GM08714 (cell line): ENCODE data around the gene SMCO3.
"Not testable (repeated sequence)": the region's sequence is repeated elsewhere in the genome, so short reads cannot be mapped to it uniquely, and the experiment has no call there.

Experiments
- H3K4me3 ChIP-seq: fragments of 200-500 bp; sonication (Bioruptor generic); 2 replicates; pipeline ENCODE4 v1.5.1; 2014; ENCODE audit warnings: mild to moderate bottlenecking, low read length, inconsistent platforms
- ZNF274 ChIP-seq: IDR thresholded peaks from 2 replicates; pipeline ENCODE4 v1.6.1; 2012; ENCODE audit warnings: mild to moderate bottlenecking, low read depth, low read length

SMCO3 gene

GRCh38 chr12:14774074-14774905 is 39.7 kb downstream of the SMCO3 start:
- TF ChIP-seq ZNF274: no peak
- H3K4me3 ChIP-seq: peak overlapping the region; percentile 69

GRCh38 chr12:14773685-14774073 is 40.3 kb downstream of the SMCO3 start:
- TF ChIP-seq ZNF274: no peak
- peak overlapping the region; percentile 69 for H3K4me3 ChIP-seq

GRCh38 chr12:14772946-14773345 is 41.0 kb downstream of the SMCO3 start:
- no peak overlapping the region for H3K4me3 ChIP-seq

GRCh38 chr12:14771651-14772137 is 42.3 kb downstream of the SMCO3 start:
- TF ChIP-seq ZNF274: no peak
- no peak overlapping the region for H3K4me3 ChIP-seq

More at GRCh38 chr12:14772946-14773345, 41.0 kb downstream of the SMCO3 start:
- no peak for TF ChIP-seq ZNF274

- no peak for TF ChIP-seq ZNF274
- H3K4me3 ChIP-seq: peak overlapping the region; percentile 87
These were observed 43.2 kb downstream of the SMCO3 start for GRCh38 chr12:14770496-14771461.

- no peak for TF ChIP-seq ZNF274
- peak overlapping the region; percentile 87 for H3K4me3 ChIP-seq
These were observed 44.0 kb downstream of the SMCO3 start for GRCh38 chr12:14769969-14770495.

- peak overlapping the region; percentile 87 for H3K4me3 ChIP-seq
- TF ChIP-seq ZNF274: no peak
These were observed 44.5 kb downstream of the SMCO3 start for GRCh38 chr12:14769466-14769968.

GRCh38 chr12:14768823-14769405 is 45.1 kb downstream of the SMCO3 start:
- no peak for TF ChIP-seq ZNF274
- peak overlapping the region; percentile 87 for H3K4me3 ChIP-seq

- no peak overlapping the region for H3K4me3 ChIP-seq
- TF ChIP-seq ZNF274: no peak
These were observed 46.4 kb downstream of the SMCO3 start for GRCh38 chr12:14767617-14768016.

- H3K4me3 ChIP-seq: no peak overlapping the region
- TF ChIP-seq ZNF274: no peak
These were observed 47.2 kb downstream of the SMCO3 start for GRCh38 chr12:14766649-14767215.

GRCh38 chr12:14766020-14766419 is 48.0 kb downstream of the SMCO3 start:
- not testable (repeated sequence) for H3K4me3 ChIP-seq

- no peak for TF ChIP-seq ZNF274
These were observed 48.6 kb downstream of the SMCO3 start for GRCh38 chr12:14765398-14765797.

GRCh38 chr12:14759711-14760280 is 54.2 kb downstream of the SMCO3 start:
- H3K4me3 ChIP-seq: not testable (repeated sequence)

More at GRCh38 chr12:14765398-14765797, 48.6 kb downstream of the SMCO3 start:
- no peak overlapping the region for H3K4me3 ChIP-seq
